Measurements from ENCODE around the gene TXNRD1.

TXNRD1 gene

GRCh38 chr12:104232609-104233280 lies 17.2 kb downstream of the TXNRD1 start:
- TF ChIP-seq, protein P1, sequence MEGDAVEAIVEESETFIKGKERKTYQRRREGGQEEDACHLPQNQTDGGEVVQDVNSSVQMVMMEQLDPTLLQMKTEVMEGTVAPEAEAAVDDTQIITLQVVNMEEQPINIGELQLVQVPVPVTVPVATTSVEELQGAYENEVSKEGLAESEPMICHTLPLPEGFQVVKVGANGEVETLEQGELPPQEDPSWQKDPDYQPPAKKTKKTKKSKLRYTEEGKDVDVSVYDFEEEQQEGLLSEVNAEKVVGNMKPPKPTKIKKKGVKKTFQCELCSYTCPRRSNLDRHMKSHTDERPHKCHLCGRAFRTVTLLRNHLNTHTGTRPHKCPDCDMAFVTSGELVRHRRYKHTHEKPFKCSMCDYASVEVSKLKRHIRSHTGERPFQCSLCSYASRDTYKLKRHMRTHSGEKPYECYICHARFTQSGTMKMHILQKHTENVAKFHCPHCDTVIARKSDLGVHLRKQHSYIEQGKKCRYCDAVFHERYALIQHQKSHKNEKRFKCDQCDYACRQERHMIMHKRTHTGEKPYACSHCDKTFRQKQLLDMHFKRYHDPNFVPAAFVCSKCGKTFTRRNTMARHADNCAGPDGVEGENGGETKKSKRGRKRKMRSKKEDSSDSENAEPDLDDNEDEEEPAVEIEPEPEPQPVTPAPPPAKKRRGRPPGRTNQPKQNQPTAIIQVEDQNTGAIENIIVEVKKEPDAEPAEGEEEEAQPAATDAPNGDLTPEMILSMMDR (IDR thresholded peaks at IDR 0.05), result no peak

DNA sequence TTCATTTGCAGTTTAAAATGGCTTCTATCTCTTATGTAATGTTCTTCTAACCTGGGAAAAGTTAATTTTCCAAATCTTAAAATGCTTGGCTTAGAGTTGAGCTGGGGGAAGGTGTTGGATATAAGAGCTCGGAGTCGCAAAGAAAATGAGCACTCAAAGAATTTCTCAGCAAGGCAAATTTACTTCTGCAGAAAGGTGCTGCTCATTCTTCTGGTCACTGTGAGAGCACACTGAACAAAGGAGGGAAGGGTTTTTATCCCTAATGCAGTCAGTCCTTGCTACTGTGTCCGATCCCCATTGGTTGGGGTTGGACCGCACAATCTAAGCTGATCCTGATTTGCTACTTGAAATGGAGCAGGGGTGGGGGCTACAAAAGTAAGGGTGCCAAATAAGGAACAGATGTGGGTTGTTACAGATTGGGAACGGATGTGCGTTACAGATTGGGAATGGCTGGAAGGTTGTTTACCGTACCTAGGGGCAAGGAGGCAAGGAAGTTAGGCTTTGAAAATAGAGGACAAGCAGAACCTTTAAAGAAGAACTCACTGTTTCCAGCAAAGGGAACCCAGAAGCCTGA lies 19.4 kb downstream of the TXNRD1 start:
- TF ChIP-seq, protein P1 (IDR thresholded peaks at IDR 0.05), result no peak

DNA sequence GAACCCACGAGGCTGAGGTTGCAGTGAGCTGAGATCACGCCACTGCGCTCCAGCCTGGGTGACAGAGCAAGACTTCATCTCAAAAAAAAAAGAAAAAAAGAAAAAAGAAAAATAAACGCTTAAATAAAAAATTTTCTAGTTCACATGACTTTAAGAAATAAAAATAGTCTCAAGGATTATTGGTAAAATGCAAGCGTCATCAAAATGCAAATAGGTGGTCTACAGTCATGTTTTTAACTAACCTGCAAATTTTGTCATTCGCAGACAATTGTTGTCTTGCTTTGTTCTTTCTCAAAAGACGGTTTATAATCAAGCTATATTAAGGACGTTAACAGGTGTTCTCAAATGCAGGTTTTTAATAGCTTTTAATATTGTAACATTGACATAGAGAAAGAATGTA lies 22.4 kb downstream of the TXNRD1 start:
- TF ChIP-seq, protein P1 (IDR thresholded peaks at IDR 0.05), result no peak

GRCh38 chr12:104242546-104243206 lies 27.1 kb downstream of the TXNRD1 start:
- TF ChIP-seq, protein P1 (IDR thresholded peaks at IDR 0.05), result no peak

DNA sequence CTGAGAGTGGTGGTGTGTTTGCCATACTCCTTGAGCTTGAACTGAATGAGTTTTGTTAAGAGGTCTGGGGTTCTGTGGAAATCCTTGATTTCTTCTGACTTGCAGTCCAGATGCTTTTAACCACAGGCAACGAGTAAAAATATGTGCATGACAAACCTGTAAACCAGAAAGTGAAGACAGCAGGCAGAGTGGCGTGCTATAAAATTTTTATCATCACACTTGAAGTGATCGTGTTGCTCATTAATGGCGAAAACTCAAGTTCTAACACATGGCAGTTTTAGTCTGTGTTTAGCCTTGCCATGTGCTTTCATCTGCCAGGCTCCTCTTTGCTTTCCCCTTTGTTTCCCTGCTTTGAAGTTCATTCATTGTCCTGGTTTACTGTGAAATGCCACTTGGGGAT lies 28.0 kb downstream of the TXNRD1 start:
- TF ChIP-seq, protein P1 (IDR thresholded peaks at IDR 0.05), result no peak

- TF ChIP-seq, protein P1 (IDR thresholded peaks at IDR 0.05), result no peak
These were observed 28.4 kb downstream of the TXNRD1 start for GRCh38 chr12:104243971-104244370.

GRCh38 chr12:104247698-104248097 lies 32.1 kb downstream of the TXNRD1 start:
- TF ChIP-seq, protein P1 (IDR thresholded peaks at IDR 0.05), result no peak
